ENCODE results near the gene NUP214.

DNA sequence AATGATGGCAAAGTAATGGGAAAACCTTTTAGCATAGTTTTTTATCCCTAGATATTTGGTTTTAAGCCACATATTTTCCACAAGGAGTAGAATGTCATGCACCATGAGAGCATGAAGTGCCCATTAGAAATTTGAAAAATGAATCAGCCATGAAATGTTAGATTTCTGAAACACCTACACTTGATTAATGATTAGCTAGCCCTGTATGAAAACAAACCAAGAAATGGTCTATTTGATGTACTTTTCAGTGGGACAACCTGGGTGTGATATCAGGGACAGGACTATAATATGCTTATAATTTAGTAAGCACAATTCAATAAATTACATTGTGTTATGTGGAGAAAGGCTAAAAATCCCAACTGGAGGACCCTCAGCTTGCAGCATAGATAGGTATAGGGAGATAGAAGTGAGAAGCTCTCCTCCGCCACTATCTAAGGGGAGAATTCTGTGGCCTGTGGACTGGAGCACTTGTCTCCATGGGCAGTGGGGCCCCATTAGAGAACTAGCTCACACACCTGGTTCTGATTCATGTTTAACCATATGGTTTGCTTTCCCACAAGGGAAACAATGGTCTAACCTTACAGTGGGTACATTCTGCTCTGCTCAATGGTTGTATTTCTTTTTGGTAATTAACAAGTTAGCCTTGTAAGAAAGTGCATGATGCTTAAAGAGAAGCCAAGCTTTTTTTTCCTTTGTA is 35.2 kb downstream of the NUP214 start:
- TF ChIP-seq POLR2A (IDR thresholded peaks at IDR 0.05; ENCODE audit: low read depth, low read length) (no peak), TAF1 (IDR thresholded peaks at IDR 0.05; ENCODE audit: low read depth, low read length) (no peak), POU2F2 (IDR thresholded peaks at IDR 0.05; ENCODE audit: low read depth, low read length) (no peak), POLR2AphosphoS5 (IDR thresholded peaks at IDR 0.05; ENCODE audit: low read depth, low read length) (no peak), PAX5 (IDR thresholded peaks at IDR 0.05; ENCODE audit: insufficient read depth, low read length, severe bottlenecking) (no peak), SPI1 (IDR thresholded peaks at IDR 0.05; ENCODE audit: low read depth, low read length) (no peak)
